Naive thymus-derived CD8-positive, alpha-beta T cell (primary cell): ENCODE results near the gene LRRC55. TPM values are rescaled to one million over a fixed set of nuclear protein-coding genes. Genes with fewer than 3 reads are reported as not detected.

Experiments used
- ATAC-seq, 2 donors: fragments of 150-1000 bp; cut with Tn5 transposase in 1 of 2; sonication (Bioruptor Pico), chemical (Tn5 transposase) in 1 of 2; 1 replicate in 1 of 2; 2 replicates in 1 of 2; pipeline ENCODE4 v1.10.0; 2021; ENCODE audit warnings: mild to moderate bottlenecking in 2 of 2, moderate library complexity in 2 of 2
- POLR2A ChIA-PET: fragments of 350-600 bp; sonication (Branson Sonifier 250); formaldehyde crosslinking; loops from one replicate; lab custom pipeline; 2021; ENCODE audit warnings: antibody characterized with exemption; lab: Charles Lee
- DNase-seq, 10 donors: peaks; one replicate each; pipeline versions ENCODE4 v3.0.0 to v3.0.0-alpha.2; 2020 to 2022
- H3K27ac Mint-ChIP-seq, 10 donors: one replicate each; pipeline ENCODE4 v1.8.0; 2020 to 2022; ENCODE audit warnings: mild to moderate bottlenecking in 10 of 10, mixed read lengths in 10 of 10, moderate library complexity in 4 of 10, inconsistent platforms in 1 of 10
- H3K27me3 Mint-ChIP-seq, 5 donors: one replicate each; pipeline ENCODE4 v1.8.0; 2021 to 2022; ENCODE audit warnings: mixed read lengths in 5 of 5
- H3K36me3 Mint-ChIP-seq, 3 donors: one replicate each; pipeline ENCODE4 v1.8.0; 2020 to 2022; ENCODE audit warnings: mixed read lengths in 3 of 3, mild to moderate bottlenecking in 2 of 3, inconsistent platforms in 1 of 3
- H3K4me1 Mint-ChIP-seq, 4 donors: one replicate each; pipeline ENCODE4 v1.8.0; 2021 to 2022; ENCODE audit warnings: mixed read lengths in 4 of 4
- H3K4me3 Mint-ChIP-seq, 10 donors: one replicate each; pipeline ENCODE4 v1.8.0; 2020 to 2022; ENCODE audit warnings: mild to moderate bottlenecking in 10 of 10, mixed read lengths in 10 of 10, moderate library complexity in 6 of 10, inconsistent platforms in 1 of 10
- H3K9me3 Mint-ChIP-seq, 9 donors: one replicate each; pipeline ENCODE4 v1.8.0; 2020 to 2022; ENCODE audit warnings: mixed read lengths in 9 of 9, mild to moderate bottlenecking in 3 of 9, inconsistent platforms in 1 of 9, moderate library complexity in 1 of 9
- polyA plus RNA-seq, 3 donors: library from polyadenylated mRNA; unstranded; fragments of 300-500 nt; fragmentation: Illumina TruSeq; gene quantifications; one replicate each; pipeline ENCODE4 v1.2.3, GENCODE V29; 2021
- total RNA-seq, 8 experiments: library from RNA in 2 of 8; stranded (reverse) in 2 of 8; gene quantifications; one replicate each; pipeline ENCODE4 v1.2.3 and lab custom pipeline; 2021 to 2026

LRRC55 gene
- total and polyA plus RNA-seq, 5 experiments from 2014 or later, result not detected

- Mint-ChIP-seq H3K27ac (no peak overlapping the region), H3K27me3 (peaks cover 22 to 50% (median 42%) of the 10 kb centered on the region in 5 donors), H3K4me1 (no peaks in the 10 kb centered on the region), H3K4me3 (no peak overlapping the region), H3K36me3 (no peaks in the 10 kb centered on the region), H3K9me3 (peaks cover 0 to 2% (median 0%) of the 10 kb centered on the region in 9 donors)
- ATAC-seq (no peak), DNase-seq (no peak)
- POLR2A ChIA-PET, result no interaction called here
Observed at GRCh38 chr11:57153448-57153847, 28.3 kb upstream of the LRRC55 start.

DNA sequence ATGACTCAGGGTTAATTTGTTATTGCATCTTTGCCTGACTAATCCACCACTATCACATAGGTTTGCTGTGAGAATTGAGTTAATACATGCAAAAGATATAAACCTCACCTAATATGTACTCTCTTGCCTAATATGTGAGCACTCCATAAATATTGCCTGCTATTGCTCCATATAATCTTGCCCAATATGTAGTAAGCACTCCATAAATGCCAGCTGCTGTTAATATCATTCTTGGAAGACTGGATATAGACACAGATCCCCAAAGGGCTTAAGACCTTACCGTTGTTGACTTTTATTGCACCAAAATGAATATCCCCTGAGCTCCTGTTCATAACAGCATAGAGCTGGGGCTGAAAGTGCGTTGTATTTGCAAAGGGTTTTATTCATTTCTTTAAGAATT is 27.0 kb upstream of the LRRC55 start:
- no peaks in the 10 kb centered on the region for H3K36me3 Mint-ChIP-seq
- POLR2A ChIA-PET, result no interaction called here
- H3K9me3 Mint-ChIP-seq, result peaks cover 0 to 2% (median 0%) of the 10 kb centered on the region in 9 donors
- ATAC-seq (no peak), DNase-seq (no peak)
- no peak overlapping the region for H3K27ac Mint-ChIP-seq
- peaks cover 20 to 42% (median 34%) of the 10 kb centered on the region in 5 donors for H3K27me3 Mint-ChIP-seq
- no peaks in the 10 kb centered on the region for H3K4me1 Mint-ChIP-seq
- no peak overlapping the region for H3K4me3 Mint-ChIP-seq

DNA sequence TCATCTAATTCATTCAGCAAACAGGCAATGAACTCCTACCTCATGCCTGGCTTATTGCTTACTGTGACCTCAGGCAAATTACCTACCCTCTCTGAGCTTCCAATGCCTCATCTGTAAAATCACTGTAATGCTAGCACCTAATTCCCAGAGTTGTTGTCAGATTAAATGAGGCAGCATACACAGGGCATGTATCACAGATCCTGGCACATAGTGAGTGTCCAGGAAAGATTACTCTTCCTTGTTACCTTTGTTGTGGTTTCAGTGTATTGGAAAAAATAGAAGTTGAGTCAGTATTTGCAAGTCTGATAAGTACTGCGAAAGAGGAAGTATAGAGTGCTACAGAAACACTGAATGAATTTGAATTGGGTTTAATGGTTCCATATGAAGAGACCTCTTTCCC is 26.4 kb upstream of the LRRC55 start:
- POLR2A ChIA-PET, result no interaction called here
- no peak for ATAC-seq
- H3K27ac Mint-ChIP-seq, result no peak overlapping the region

GRCh38 chr11:57155838-57156607 is 25.7 kb upstream of the LRRC55 start:
- no peaks in the 10 kb centered on the region for H3K36me3 Mint-ChIP-seq
- no peaks in the 10 kb centered on the region for H3K4me1 Mint-ChIP-seq
- POLR2A ChIA-PET, result no interaction called here
- no peak for ATAC-seq
- H3K4me3 Mint-ChIP-seq, result no peak overlapping the region
- no peak overlapping the region for H3K27ac Mint-ChIP-seq
- no peak for DNase-seq
- H3K27me3 Mint-ChIP-seq, result peaks cover 23 to 42% (median 34%) of the 10 kb centered on the region in 5 donors
- H3K9me3 Mint-ChIP-seq, result peaks cover 0 to 2% (median 0%) of the 10 kb centered on the region in 9 donors

More for the DNA sequence above, 26.4 kb upstream of the LRRC55 start:
- no peak for DNase-seq
- no peak overlapping the region for H3K4me3 Mint-ChIP-seq
- H3K36me3 Mint-ChIP-seq, result no peaks in the 10 kb centered on the region
- peaks cover 21 to 42% (median 34%) of the 10 kb centered on the region in 5 donors for H3K27me3 Mint-ChIP-seq
- peaks cover 0 to 2% (median 0%) of the 10 kb centered on the region in 9 donors for H3K9me3 Mint-ChIP-seq
- no peaks in the 10 kb centered on the region for H3K4me1 Mint-ChIP-seq

DNA sequence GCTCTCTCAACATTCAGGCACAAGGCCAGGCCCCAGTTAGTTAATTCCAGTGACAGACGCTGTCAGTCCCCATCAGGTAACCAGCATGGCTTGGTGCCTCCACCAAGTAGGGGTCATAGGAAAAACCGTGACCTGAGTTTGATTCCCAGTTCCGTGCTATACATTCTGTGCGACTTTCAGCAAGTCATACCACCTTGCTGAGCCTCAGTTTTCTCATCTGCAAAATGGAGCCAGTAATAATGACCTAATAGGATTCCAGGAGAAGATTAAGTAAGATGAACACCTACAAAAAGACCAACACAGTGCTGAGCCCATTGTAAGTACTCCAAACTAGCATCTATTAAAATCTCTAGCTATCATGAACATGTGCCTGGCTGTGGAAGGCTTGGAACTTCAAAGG is 24.8 kb upstream of the LRRC55 start:
- ATAC-seq (no peak), DNase-seq (no peak)
- Mint-ChIP-seq H3K9me3 (peaks cover 0 to 2% (median 0%) of the 10 kb centered on the region in 9 donors), H3K4me1 (peaks cover 0 to under 1% (median 0%) of the 10 kb centered on the region in 4 donors), H3K4me3 (no peak overlapping the region), H3K27me3 (peaks cover 26 to 51% (median 37%) of the 10 kb centered on the region in 5 donors), H3K27ac (no peak overlapping the region), H3K36me3 (no peaks in the 10 kb centered on the region)
- POLR2A ChIA-PET, result no interaction called here

GRCh38 chr11:57157624-57158023 is 24.1 kb upstream of the LRRC55 start:
- Mint-ChIP-seq H3K27ac (no peak overlapping the region), H3K36me3 (no peaks in the 10 kb centered on the region), H3K4me3 (no peak overlapping the region), H3K27me3 (peaks cover 29 to 58% (median 39%) of the 10 kb centered on the region in 5 donors), H3K4me1 (peaks cover 0 to 3% (median 0%) of the 10 kb centered on the region in 4 donors), H3K9me3 (peaks cover 0 to 2% (median 0%) of the 10 kb centered on the region in 9 donors)
- POLR2A ChIA-PET, result no interaction called here
- ATAC-seq, result no peak
- no peak for DNase-seq

DNA sequence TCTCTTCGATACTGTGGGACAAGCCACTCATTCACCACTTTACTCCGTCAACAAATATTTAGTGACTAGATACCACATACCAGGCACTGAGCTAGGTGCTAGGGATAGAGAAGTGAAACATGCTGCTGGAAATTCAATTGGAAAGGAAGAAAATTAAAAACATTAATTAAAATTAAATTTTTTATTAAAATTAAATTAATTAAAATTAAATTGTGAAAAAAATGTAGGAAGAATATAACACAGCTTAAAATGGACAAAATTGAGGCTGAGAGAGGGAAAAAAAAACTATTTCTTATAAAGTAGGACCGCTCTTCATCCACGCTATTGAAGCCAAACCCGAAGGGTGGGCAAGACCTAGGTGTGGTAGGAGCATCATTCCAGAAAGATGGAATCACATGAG is 23.6 kb upstream of the LRRC55 start:
- peaks cover 30 to 58% (median 37%) of the 10 kb centered on the region in 5 donors for H3K27me3 Mint-ChIP-seq
- H3K36me3 Mint-ChIP-seq, result no peaks in the 10 kb centered on the region
- ATAC-seq (no peak), DNase-seq (no peak)
- no peak overlapping the region for H3K4me3 Mint-ChIP-seq
- peaks cover 0 to 2% (median 0%) of the 10 kb centered on the region in 9 donors for H3K9me3 Mint-ChIP-seq
- POLR2A ChIA-PET, result no interaction called here
- H3K4me1 Mint-ChIP-seq, result peaks cover 0 to 3% (median 0%) of the 10 kb centered on the region in 4 donors
- H3K27ac Mint-ChIP-seq, result no peak overlapping the region

DNA sequence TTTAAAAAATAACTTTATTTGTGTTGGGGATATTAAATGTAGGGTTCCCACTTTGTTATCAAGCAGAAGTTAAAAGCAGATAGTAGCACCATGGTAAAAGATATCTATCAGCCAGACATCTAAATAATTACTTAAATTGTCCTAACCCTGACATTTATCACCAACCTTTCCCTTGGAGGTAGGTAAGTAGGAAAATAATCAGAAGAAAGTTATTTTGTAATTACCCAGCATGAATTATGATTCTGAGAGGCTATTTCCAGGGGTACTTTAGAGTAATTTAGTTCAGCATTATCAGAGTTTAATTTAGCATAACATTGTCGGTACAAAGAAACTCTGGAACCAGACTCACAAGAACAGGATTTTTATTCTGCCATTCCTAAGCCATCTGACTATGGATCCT is 23.2 kb upstream of the LRRC55 start:
- POLR2A ChIA-PET, result no interaction called here
- Mint-ChIP-seq H3K9me3 (peaks cover 0 to 2% (median 0%) of the 10 kb centered on the region in 9 donors), H3K4me3 (no peak overlapping the region), H3K4me1 (peaks cover 0 to 3% (median 0%) of the 10 kb centered on the region in 4 donors), H3K27me3 (peaks cover 30 to 61% (median 34%) of the 10 kb centered on the region in 5 donors), H3K36me3 (no peaks in the 10 kb centered on the region), H3K27ac (no peak overlapping the region)
- DNase-seq (no peak), ATAC-seq (no peak)

- no peaks in the 10 kb centered on the region for H3K36me3 Mint-ChIP-seq
- H3K4me3 Mint-ChIP-seq, result no peak overlapping the region
- no peaks in the 10 kb centered on the region for H3K9me3 Mint-ChIP-seq
- peaks cover 0 to 3% (median 0%) of the 10 kb centered on the region in 4 donors for H3K4me1 Mint-ChIP-seq
- POLR2A ChIA-PET, result no interaction called here
- no peak for ATAC-seq
- peaks cover 25 to 68% (median 32%) of the 10 kb centered on the region in 5 donors for H3K27me3 Mint-ChIP-seq
- DNase-seq, result no peak
- H3K27ac Mint-ChIP-seq, result no peak overlapping the region
Observed at GRCh38 chr11:57160665-57161064, 21.1 kb upstream of the LRRC55 start.

DNA sequence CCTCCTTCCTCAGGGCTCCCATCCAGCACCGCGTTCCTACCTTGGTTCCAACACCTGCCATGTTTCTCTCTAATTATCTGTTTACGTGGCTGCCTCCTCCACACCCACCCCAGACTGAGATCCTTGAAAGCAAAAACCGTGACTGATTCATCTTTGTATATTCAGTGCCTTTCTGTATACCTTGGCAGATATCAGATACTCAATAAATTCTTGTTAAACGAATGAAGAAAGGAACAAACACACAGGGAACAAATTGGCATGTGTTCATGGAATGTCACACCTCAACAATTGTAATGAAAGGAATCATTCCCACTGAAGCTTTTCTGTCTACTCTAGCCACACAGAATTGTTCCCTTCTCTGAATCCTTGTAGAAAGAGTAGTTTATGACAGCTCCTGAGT is 20.4 kb upstream of the LRRC55 start:
- no peak overlapping the region for H3K27ac Mint-ChIP-seq

GRCh38 chr11:57162179-57162898 is 19.4 kb upstream of the LRRC55 start:
- H3K9me3 Mint-ChIP-seq, result peaks cover 0 to 4% (median 0%) of the 10 kb centered on the region in 9 donors
- H3K4me3 Mint-ChIP-seq, result no peak overlapping the region
- peaks cover 0 to 3% (median 0%) of the 10 kb centered on the region in 4 donors for H3K4me1 Mint-ChIP-seq
- POLR2A ChIA-PET, result no interaction called here
- no peak overlapping the region for H3K27ac Mint-ChIP-seq
- peaks cover 21 to 53% (median 23%) of the 10 kb centered on the region in 5 donors for H3K27me3 Mint-ChIP-seq
- no peaks in the 10 kb centered on the region for H3K36me3 Mint-ChIP-seq
- ATAC-seq, result no peak
- no peak for DNase-seq

More for the DNA sequence above, 20.4 kb upstream of the LRRC55 start:
- Mint-ChIP-seq H3K9me3 (peaks cover 0 to 3% (median 0%) of the 10 kb centered on the region in 9 donors), H3K4me1 (peaks cover 0 to 3% (median 0%) of the 10 kb centered on the region in 4 donors), H3K27me3 (peaks cover 21 to 62% (median 29%) of the 10 kb centered on the region in 5 donors), H3K36me3 (no peaks in the 10 kb centered on the region), H3K4me3 (no peak overlapping the region)
- POLR2A ChIA-PET, result no interaction called here
- DNase-seq (no peak), ATAC-seq (no peak)

DNA sequence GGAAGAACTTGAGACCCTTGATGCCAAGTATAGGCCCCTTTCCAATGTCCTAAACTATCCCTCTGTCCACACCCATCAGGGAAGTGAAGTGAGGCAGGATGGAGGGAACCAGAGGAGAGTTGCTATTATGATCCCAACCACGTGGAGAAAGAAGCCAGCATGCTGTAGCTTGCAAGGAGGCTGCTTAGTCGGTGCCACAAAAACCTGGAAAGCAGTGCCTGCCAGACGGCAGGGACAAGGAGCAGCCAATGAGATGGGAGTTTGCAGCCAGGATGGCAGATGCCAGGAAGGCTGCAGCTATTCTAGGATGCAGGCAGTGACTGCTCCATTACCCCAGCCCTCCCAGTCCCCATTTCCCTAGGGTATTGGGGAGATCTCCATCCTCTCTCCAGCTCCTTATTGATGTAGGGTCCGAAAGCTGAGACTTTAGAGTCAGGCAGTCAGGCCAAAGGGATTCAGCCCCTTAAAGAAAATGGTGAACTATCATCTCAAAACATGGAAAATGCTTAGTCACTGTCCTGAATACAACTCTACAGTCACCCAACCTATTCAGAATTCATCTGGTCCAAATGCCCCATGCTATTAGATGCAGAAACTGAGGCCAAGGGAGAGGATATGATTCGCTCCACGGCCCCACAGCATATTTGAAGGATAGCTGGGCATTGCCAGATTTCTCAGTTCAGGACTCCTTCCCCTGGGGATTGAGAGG is 18.4 kb upstream of the LRRC55 start:
- H3K27ac Mint-ChIP-seq, result no peak overlapping the region
- H3K27me3 Mint-ChIP-seq, result peaks cover 17 to 47% (median 20%) of the 10 kb centered on the region in 5 donors
- DNase-seq, result no peak
- peaks cover 0 to 1% (median 0%) of the 10 kb centered on the region in 3 donors for H3K36me3 Mint-ChIP-seq
- POLR2A ChIA-PET, result no interaction called here
- H3K4me1 Mint-ChIP-seq, result peaks cover 0 to 3% (median 0%) of the 10 kb centered on the region in 4 donors
- ATAC-seq, result no peak
- no peak overlapping the region for H3K4me3 Mint-ChIP-seq
- peaks cover 0 to 4% (median 0%) of the 10 kb centered on the region in 9 donors for H3K9me3 Mint-ChIP-seq
